Measurements from ENCODE around the gene MYO18B.
"Not testable (repeated sequence)": the region's sequence is repeated elsewhere in the genome, so short reads cannot be mapped to it uniquely, and the experiment has no call there.

The MYO18B gene

GRCh38 chr22:25970374-25970911 lies 228.5 kb downstream of the MYO18B start:
- H3K4me3 ChIP-seq (ENCODE audit: low read depth, low read length): no peak overlapping the region

DNA sequence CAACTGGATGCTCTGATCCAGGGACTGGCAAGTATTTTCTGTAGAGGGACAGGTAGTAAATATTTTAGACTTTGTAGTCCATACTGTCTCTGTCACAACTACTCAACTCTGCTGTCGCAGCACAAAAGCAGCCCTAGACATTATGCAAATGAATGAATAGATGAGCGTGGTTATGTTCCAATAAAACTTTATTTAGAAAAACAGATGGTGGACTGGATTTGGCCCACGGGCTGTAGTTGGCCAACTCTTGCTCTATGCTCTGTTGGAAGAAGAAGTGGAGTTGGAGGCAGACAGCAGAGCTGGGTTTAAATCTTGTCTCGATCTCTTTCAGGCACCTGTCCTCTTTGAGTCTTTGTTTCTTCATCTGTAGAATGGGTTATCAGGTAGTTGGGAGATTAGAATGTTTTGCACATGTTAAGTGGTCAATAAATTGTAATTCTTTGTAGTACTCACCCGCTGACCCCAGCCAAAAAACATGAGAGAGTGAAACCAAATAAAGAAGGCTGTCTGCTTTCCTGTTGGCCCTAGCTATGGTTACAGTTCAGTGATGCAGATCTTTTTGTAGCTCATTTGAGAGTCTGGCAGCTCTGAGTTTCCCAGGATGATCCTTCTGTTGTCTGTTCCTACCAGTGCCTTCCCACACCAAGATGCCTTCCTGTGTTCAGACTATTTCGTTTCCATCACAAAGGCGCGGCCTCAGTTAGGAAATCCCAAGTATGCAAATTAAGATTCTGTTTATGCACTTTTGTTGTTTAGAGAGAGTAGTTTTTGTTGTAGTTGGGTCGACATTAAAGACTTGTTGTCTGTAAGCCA lies 229.2 kb downstream of the MYO18B start:
- H3K4me3 ChIP-seq (ENCODE audit: low read depth, low read length): no peak overlapping the region

- H3K4me3 ChIP-seq (ENCODE audit: low read depth, low read length): no peak overlapping the region
These were observed 230.4 kb downstream of the MYO18B start for GRCh38 chr22:25972397-25972796.

- H3K4me3 ChIP-seq (ENCODE audit: low read depth, low read length): no peak overlapping the region
These were observed 234.4 kb downstream of the MYO18B start for GRCh38 chr22:25976356-25976755.

GRCh38 chr22:25979968-25980367 lies 238.0 kb downstream of the MYO18B start:
- no peak overlapping the region for H3K4me3 ChIP-seq (ENCODE audit: low read depth, low read length)

- H3K4me3 ChIP-seq (ENCODE audit: low read depth, low read length): not testable (repeated sequence)
These were observed 242.9 kb downstream of the MYO18B start for GRCh38 chr22:25984911-25985310.

GRCh38 chr22:25987948-25988347 lies 246.0 kb downstream of the MYO18B start:
- H3K4me3 ChIP-seq (ENCODE audit: low read depth, low read length): no peak overlapping the region

GRCh38 chr22:25990940-25991339 lies 249.0 kb downstream of the MYO18B start:
- H3K4me3 ChIP-seq (ENCODE audit: low read depth, low read length): no peak overlapping the region

DNA sequence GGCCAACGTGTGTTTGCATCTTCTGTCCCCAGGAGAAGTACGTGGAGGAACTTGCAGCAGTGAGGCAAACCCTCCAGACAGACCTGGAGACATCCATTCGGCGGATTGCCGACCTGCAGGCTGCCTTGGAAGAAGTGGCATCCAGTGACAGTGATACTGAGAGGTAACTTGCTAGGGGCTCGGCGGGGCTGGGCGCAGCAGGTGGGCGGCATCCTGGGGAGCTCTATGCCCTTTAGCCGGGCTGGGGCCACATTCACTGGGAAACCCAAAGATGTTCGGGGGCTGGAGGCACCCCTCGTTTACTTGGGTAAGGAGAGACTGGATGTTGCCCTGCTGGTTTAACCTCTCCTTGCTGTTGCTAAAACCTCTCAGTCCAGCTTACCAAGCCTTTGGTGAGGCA lies 250.3 kb downstream of the MYO18B start:
- H3K4me3 ChIP-seq (ENCODE audit: low read depth, low read length): no peak overlapping the region

DNA sequence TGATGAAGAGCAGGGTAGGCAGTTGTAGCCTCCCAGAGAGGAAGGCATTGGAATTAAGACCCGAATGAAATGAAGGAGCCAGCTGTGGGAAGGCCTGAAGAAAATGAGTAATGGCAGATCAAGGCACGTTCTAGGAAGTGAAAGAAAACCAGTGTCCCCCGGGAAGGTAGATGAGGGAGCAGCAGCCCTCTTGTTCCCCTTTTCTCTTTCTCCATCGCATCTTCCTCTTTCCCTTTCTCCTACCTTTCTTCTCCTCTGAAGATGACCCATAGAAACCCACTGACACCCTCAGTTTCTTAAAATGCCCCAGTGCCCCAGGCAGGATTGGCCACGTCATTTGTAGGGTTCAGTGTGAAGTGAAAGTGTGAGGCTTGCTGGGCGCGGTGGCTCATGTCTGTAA lies 254.7 kb downstream of the MYO18B start:
- H3K4me3 ChIP-seq (ENCODE audit: low read depth, low read length): no peak overlapping the region

- H3K4me3 ChIP-seq (ENCODE audit: low read depth, low read length): no peak overlapping the region
These were observed 256.1 kb downstream of the MYO18B start for GRCh38 chr22:25997886-25998775.

DNA sequence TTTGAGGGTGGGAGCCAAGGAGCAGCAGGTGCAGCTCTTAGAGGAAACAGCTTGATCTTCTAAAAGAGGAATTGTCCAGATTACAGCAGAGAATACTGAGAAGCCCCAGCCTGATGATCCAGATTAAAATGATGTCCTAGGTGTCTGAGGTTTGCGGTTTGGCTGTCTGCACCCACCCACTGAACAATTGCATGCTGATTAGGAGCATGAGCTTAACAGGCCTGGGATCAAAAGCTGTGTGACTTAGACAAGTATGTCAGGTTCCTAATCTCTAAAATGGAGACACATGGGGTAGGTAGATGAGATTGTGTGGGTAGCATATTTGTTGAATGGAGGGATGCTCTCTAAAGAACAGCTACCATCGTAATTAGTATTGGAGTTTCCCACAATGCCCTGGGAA lies 260.5 kb downstream of the MYO18B start:
- H3K4me3 ChIP-seq (ENCODE audit: low read depth, low read length): no peak overlapping the region

GRCh38 chr22:26004477-26004876 lies 262.5 kb downstream of the MYO18B start:
- H3K4me3 ChIP-seq (ENCODE audit: low read depth, low read length): no peak overlapping the region

DNA sequence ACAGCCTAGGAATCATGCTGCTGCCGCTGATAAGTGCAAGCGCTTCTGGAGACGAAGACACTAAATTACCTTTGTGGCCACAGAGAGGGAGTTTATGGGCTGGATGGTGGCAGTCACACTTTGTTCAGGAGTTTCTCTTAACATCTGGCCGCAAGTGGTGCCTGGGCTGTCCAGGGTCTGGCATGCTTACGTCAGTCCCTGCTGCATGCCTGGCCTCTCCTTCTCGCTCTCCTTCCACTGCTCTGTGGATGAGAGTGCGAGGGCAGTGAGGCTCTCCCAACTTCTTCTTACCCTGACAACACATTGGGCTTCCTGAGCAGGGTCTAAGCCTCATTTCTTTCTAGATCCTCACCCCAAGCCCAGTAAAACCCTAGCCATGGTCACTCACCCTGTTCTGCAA lies 266.6 kb downstream of the MYO18B start:
- no peak overlapping the region for H3K4me3 ChIP-seq (ENCODE audit: low read depth, low read length)

- H3K4me3 ChIP-seq (ENCODE audit: low read depth, low read length): no peak overlapping the region
These were observed 274.9 kb downstream of the MYO18B start for GRCh38 chr22:26016916-26017315.

GRCh38 chr22:26017932-26018331 lies 275.9 kb downstream of the MYO18B start:
- H3K4me3 ChIP-seq (ENCODE audit: low read depth, low read length): no peak overlapping the region

- H3K4me3 ChIP-seq (ENCODE audit: low read depth, low read length): no peak overlapping the region
These were observed 277.6 kb downstream of the MYO18B start for GRCh38 chr22:26019596-26019995.

GRCh38 chr22:26021516-26021915 lies 279.5 kb downstream of the MYO18B start:
- no peak overlapping the region for H3K4me3 ChIP-seq (ENCODE audit: low read depth, low read length)

DNA sequence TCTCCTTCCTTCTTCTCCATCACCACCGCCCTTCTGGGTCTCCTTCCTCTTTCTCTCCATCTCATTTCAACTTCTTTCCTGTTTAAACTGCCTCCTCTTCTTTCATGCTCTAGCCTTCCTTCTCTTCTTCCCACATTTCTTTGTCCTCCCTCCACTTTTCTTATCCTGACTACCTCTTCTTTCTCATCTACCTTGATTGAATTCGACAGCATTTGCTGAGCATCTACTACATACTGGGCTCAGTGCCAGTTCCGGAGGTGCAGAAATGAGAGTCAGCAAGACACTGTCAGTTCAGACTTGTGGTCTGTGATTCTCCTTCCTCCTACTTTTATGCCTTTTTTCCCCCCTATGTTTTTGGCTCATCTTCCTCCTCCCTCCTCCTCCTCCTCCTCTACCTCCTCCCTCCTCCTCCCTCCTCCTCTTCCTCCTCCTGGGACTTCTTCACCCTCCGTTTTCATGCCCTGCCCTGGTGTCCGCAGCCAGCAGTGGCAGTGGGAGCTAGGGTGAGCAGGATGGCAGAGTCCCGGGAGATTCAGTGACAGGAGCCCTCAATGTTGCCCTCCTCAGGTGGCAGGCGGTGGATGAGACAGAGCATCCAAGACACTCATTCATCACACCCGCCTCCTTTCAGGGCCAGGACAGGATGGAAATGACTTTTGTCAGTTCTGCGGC lies 281.3 kb downstream of the MYO18B start:
- H3K4me3 ChIP-seq (ENCODE audit: low read depth, low read length): no peak overlapping the region

GRCh38 chr22:26025626-26026025 lies 283.6 kb downstream of the MYO18B start:
- no peak overlapping the region for H3K4me3 ChIP-seq (ENCODE audit: low read depth, low read length)

DNA sequence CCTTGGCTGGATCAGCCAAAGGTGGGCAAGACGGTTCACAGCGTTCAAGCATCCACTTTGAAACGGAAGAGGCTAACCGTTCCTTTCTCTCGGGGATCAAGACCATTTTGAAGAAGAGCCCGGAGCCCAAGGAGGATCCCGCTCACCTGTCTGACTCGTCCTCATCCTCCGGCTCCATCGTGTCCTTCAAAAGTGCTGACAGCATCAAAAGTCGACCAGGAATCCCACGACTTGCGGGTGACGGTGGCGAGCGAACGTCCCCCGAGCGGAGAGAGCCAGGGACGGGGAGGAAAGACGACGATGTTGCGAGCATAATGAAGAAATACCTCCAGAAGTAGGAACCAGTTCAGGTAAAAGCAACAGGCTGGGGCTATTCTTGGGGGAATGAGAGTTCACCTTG lies 285.4 kb downstream of the MYO18B start:
- no peak overlapping the region for H3K4me3 ChIP-seq (ENCODE audit: low read depth, low read length)
